HUES48 (cell line): ENCODE results near the gene BRI3.
"Not testable (repeated sequence)": the region's sequence is repeated elsewhere in the genome, so short reads cannot be mapped to it uniquely, and the experiment has no call there.

Experiments
- H3K27ac ChIP-seq: one replicate; pipeline ENCODE4 v1.7.0; 2013; ENCODE audit warnings: low read depth, low read length, inconsistent platforms
- H3K27me3 ChIP-seq: 2 replicates; pipeline ENCODE4 v1.6.1; 2013; ENCODE audit warnings: mild to moderate bottlenecking, low read length; ENCODE audit not compliant: control insufficient read depth, insufficient read depth
- H3K36me3 ChIP-seq: 2 replicates; pipeline ENCODE4 v1.6.1; 2013; ENCODE audit warnings: low read length; ENCODE audit not compliant: control insufficient read depth, insufficient read depth
- H3K4me1 ChIP-seq: 2 replicates; pipeline ENCODE4 v1.6.1; 2013; ENCODE audit warnings: mild to moderate bottlenecking, low read length; ENCODE audit not compliant: control insufficient read depth, insufficient read depth
- H3K4me3 ChIP-seq: 2 replicates; pipeline ENCODE4 v1.5.1; 2013; ENCODE audit warnings: mild to moderate bottlenecking, low read depth, low read length
- H3K9ac ChIP-seq: 2 replicates; pipeline ENCODE4 v1.6.1; 2013; ENCODE audit warnings: mild to moderate bottlenecking, low read depth, low read length, moderate library complexity
- H3K9me3 ChIP-seq: 2 replicates; pipeline ENCODE4 v1.6.1; 2013; ENCODE audit warnings: low read length; ENCODE audit not compliant: control insufficient read depth, insufficient read depth

Gene BRI3

DNA sequence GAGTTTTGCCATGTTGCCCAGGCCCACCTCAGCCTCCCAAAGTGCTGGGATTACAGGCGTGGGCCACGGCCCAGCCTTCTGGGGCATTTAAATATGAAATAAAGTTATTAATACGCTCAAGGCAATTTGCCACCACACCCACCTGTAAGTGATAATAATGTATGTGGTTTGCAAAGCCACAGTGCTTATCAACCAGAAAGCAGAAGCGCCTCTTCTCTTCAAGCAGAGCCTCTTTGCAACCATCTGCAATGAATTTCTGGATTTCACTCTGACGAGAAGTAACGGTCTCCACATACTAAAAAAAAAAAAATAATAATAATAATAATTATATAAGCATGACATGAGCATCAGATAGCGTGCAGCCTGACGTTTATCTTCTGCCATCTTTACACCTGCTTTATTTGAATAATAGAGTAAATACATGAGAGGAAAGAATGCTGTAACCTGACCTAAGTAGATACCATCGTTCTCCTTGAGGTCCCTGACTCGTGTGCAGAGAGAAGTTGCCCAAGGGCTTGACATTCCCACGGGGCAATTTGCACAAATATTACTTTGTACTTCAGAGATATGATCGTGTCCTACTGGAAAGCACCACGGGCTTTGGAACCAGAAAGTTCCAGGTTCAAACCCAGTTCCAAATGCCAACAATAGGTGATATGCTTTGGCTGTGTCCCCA lies 34.0 kb downstream of the BRI3 start:
- no peak overlapping the region for H3K27ac ChIP-seq
- no peak overlapping the region for H3K4me3 ChIP-seq
- no peak overlapping the region for H3K9ac ChIP-seq
- no peaks in the 10 kb centered on the region for H3K27me3 ChIP-seq
- no peaks in the 10 kb centered on the region for H3K9me3 ChIP-seq
- no peaks in the 10 kb centered on the region for H3K4me1 ChIP-seq
- peaks cover 39% of the 10 kb centered on the region for H3K36me3 ChIP-seq

- H3K9ac ChIP-seq, H3K9me3 ChIP-seq, H3K27me3 ChIP-seq, H3K4me1 ChIP-seq, H3K4me3 ChIP-seq, H3K27ac ChIP-seq: not testable (repeated sequence)
- peaks cover 35% of the 10 kb centered on the region for H3K36me3 ChIP-seq
Observed at GRCh38 chr7:98315994-98316527, 34.6 kb downstream of the BRI3 start.

- no peaks in the 10 kb centered on the region for H3K4me1 ChIP-seq
- H3K27me3 ChIP-seq = no peaks in the 10 kb centered on the region
- peaks cover 28% of the 10 kb centered on the region for H3K36me3 ChIP-seq
- H3K9ac ChIP-seq = no peak overlapping the region
- H3K27ac ChIP-seq = no peak overlapping the region
- no peaks in the 10 kb centered on the region for H3K9me3 ChIP-seq
- H3K4me3 ChIP-seq = no peak overlapping the region
Observed at GRCh38 chr7:98317366-98318040, 36.0 kb downstream of the BRI3 start.

- no peak overlapping the region for H3K9ac ChIP-seq
- H3K27ac ChIP-seq = no peak overlapping the region
- H3K4me1 ChIP-seq = peaks cover 13% of the 10 kb centered on the region
- H3K9me3 ChIP-seq = no peaks in the 10 kb centered on the region
- H3K27me3 ChIP-seq = no peaks in the 10 kb centered on the region
- no peak overlapping the region for H3K4me3 ChIP-seq
- H3K36me3 ChIP-seq = peaks cover 24% of the 10 kb centered on the region
Observed at GRCh38 chr7:98319176-98319575, 37.7 kb downstream of the BRI3 start.

GRCh38 chr7:98321301-98321700 lies 39.8 kb downstream of the BRI3 start:
- no peaks in the 10 kb centered on the region for H3K9me3 ChIP-seq
- H3K9ac ChIP-seq = no peak overlapping the region
- no peak overlapping the region for H3K27ac ChIP-seq
- peaks cover 5% of the 10 kb centered on the region; the same call in 1 of the 2 replicates for H3K36me3 ChIP-seq
- H3K4me3 ChIP-seq = no peak overlapping the region
- H3K27me3 ChIP-seq = no peaks in the 10 kb centered on the region
- H3K4me1 ChIP-seq = peaks cover 14% of the 10 kb centered on the region

- peaks cover 14% of the 10 kb centered on the region for H3K4me1 ChIP-seq
Observed at GRCh38 chr7:98322331-98323270, 41.1 kb downstream of the BRI3 start.

GRCh38 chr7:98323597-98324322 lies 42.3 kb downstream of the BRI3 start:
- peak overlapping the region; percentile 79 for H3K27ac ChIP-seq

More at GRCh38 chr7:98322331-98323270, 41.1 kb downstream of the BRI3 start:
- Histone ChIP-seq H3K9ac (no peak overlapping the region), H3K36me3 (no peaks in the 10 kb centered on the region), H3K27ac (no peak overlapping the region), H3K4me3 (no peak overlapping the region), H3K9me3 (no peaks in the 10 kb centered on the region), H3K27me3 (no peaks in the 10 kb centered on the region)

GRCh38 chr7:98324782-98325181 lies 43.3 kb downstream of the BRI3 start:
- Histone ChIP-seq H3K9ac (no peak overlapping the region), H3K27ac (no peak overlapping the region), H3K4me3 (no peak overlapping the region), H3K9me3 (no peaks in the 10 kb centered on the region), H3K27me3 (no peaks in the 10 kb centered on the region), H3K4me1 (peaks cover 19% of the 10 kb centered on the region), H3K36me3 (no peaks in the 10 kb centered on the region)

More at GRCh38 chr7:98323597-98324322, 42.3 kb downstream of the BRI3 start:
- no peaks in the 10 kb centered on the region for H3K27me3 ChIP-seq
- H3K4me1 ChIP-seq = peaks cover 14% of the 10 kb centered on the region
- H3K4me3 ChIP-seq = no peak overlapping the region
- H3K9ac ChIP-seq = no peak overlapping the region
- H3K9me3 ChIP-seq = no peaks in the 10 kb centered on the region
- H3K36me3 ChIP-seq = no peaks in the 10 kb centered on the region

DNA sequence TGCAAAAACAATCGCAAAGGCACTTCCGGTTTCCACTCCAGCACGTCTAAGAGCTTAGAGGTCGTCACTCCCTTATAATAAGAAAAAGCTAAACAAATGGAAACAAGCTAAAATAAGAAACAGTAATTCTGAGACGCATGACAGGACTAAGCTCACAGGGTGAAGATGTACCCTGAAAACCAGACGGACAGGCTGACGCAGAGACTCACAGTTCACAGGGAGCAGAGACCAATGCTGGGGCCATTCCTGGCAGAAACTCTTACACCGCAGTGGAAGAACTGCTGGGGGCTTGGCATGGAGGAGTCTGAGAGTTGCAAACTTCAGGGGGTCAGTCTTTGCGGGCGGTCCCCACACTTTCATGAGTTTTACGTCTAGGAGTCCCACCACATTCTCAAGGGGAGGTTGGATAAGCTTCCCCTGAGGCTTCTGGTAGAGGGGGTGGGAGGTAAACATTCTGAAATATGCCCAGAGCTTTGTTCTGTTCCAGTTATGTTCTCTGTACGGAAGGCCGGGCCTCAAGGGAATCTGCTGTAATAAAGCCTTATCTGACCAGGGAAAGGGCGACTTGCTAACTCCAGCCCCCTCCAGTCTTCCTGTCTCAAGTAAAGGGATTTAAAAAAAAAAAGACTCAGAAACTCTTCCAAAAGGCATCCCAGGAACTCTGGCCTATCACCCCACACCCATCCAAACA lies 47.8 kb downstream of the BRI3 start:
- no peaks in the 10 kb centered on the region for H3K27me3 ChIP-seq
- H3K9ac ChIP-seq = no peak overlapping the region
- H3K36me3 ChIP-seq = no peaks in the 10 kb centered on the region
- H3K4me3 ChIP-seq = no peak overlapping the region
- no peaks in the 10 kb centered on the region for H3K9me3 ChIP-seq
- peaks cover 8% of the 10 kb centered on the region for H3K4me1 ChIP-seq
- peak overlapping the region; percentile 72 for H3K27ac ChIP-seq
